Progenitor cell of endocrine pancreas (in vitro differentiated cells): ENCODE measurements around the gene TLE1. TPM values are rescaled to one million over a fixed set of nuclear protein-coding genes. Genes with fewer than 3 reads are reported as not detected.

Source experiments
- DNase-seq: peaks from one replicate; pipeline ENCODE4 v3.0.0; 2021; ENCODE audit warnings: low spot score; ENCODE audit not compliant: unreplicated experiment
- H3K27ac Mint-ChIP-seq: 2 replicates; pipeline ENCODE4 v1.8.0; 2021; ENCODE audit warnings: mild to moderate bottlenecking, moderate library complexity, mixed read lengths
- H3K27me3 Mint-ChIP-seq: 2 replicates; pipeline ENCODE4 v1.8.0; 2021; ENCODE audit warnings: mixed read lengths
- H3K36me3 Mint-ChIP-seq: 2 replicates; pipeline ENCODE4 v1.8.0; 2022; ENCODE audit warnings: mixed read lengths; ENCODE audit not compliant: insufficient read depth
- H3K4me1 Mint-ChIP-seq: 2 replicates; pipeline ENCODE4 v1.8.0; 2021; ENCODE audit warnings: low read depth, mixed read lengths
- H3K4me3 Mint-ChIP-seq: 2 replicates; pipeline ENCODE4 v1.8.0; 2021; ENCODE audit warnings: low read depth, mild to moderate bottlenecking, moderate library complexity, mixed read lengths
- H3K9me3 Mint-ChIP-seq: 2 replicates; pipeline ENCODE4 v1.8.0; 2021; ENCODE audit warnings: low read depth, mixed read lengths
- total RNA-seq: library from RNA; stranded (reverse); gene quantifications from 2 replicates; pipeline ENCODE4 v1.2.1, GENCODE V29; 2021
- TF ChIP-seq, protein P1 (sequence below): fragments of 200-600 bp; sonication (generic); IDR thresholded peaks from one replicate; pipeline ENCODE4 v1.5.0; 2021; ENCODE audit warnings: antibody characterized with exemption, mild to moderate bottlenecking; ENCODE audit not compliant: unreplicated experiment

The TLE1 gene
- total RNA-seq, 1 donor from 2014 or later, result 68.7 TPM

DNA sequence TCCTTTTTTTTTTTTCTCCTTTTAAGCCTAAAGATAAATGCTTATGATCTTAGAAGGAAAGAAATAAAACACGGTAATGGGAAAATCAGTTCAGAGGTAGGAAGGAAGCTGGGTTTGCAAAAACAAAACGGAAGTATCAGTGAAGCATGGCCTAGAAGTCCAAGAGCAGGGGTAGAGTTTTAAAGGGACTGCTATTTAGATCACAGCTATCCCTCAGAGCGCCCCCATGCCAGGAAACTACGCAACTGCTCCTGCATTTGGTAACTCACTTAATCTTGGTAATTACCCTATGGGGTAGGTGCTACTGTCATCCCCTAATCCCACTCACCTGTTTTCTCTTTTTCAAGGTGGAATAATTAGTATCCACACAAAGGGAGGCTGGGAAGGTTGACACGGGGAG is 16.0 kb downstream of the TLE1 start:
- Mint-ChIP-seq H3K4me1 (peaks cover 33% of the 10 kb centered on the region), H3K4me3 (no peak overlapping the region), H3K36me3 (peaks cover 45% of the 10 kb centered on the region), H3K27ac (no peak overlapping the region), H3K9me3 (no peaks in the 10 kb centered on the region), H3K27me3 (no peaks in the 10 kb centered on the region)
- TF ChIP-seq, protein P1, sequence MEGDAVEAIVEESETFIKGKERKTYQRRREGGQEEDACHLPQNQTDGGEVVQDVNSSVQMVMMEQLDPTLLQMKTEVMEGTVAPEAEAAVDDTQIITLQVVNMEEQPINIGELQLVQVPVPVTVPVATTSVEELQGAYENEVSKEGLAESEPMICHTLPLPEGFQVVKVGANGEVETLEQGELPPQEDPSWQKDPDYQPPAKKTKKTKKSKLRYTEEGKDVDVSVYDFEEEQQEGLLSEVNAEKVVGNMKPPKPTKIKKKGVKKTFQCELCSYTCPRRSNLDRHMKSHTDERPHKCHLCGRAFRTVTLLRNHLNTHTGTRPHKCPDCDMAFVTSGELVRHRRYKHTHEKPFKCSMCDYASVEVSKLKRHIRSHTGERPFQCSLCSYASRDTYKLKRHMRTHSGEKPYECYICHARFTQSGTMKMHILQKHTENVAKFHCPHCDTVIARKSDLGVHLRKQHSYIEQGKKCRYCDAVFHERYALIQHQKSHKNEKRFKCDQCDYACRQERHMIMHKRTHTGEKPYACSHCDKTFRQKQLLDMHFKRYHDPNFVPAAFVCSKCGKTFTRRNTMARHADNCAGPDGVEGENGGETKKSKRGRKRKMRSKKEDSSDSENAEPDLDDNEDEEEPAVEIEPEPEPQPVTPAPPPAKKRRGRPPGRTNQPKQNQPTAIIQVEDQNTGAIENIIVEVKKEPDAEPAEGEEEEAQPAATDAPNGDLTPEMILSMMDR, result no peak
- DNase-seq, result no peak

DNA sequence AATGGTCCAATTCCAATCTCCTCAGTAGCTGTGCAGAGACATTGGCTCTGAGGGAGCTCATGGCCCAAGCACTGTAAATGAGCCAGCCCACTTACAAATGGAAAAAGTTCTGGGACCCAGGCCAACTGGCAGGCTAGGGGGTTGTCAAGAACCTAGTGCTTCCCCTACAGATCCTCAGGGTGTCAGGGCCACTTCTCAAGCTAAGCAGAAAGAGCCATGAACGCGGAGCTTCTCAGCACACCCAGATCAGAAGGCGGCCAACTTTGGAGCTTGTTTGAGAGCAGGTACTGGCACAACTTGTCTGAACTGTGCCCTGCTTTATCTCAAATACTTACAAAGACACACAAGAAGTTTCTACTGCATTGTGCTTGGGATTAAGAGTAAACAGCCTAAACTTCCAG is 17.5 kb downstream of the TLE1 start:
- H3K4me1 Mint-ChIP-seq, result peaks cover 35% of the 10 kb centered on the region
- TF ChIP-seq, protein P1, result no peak
- H3K27ac Mint-ChIP-seq, result no peak overlapping the region
- DNase-seq, result no peak
- no peaks in the 10 kb centered on the region for H3K9me3 Mint-ChIP-seq
- no peak overlapping the region for H3K4me3 Mint-ChIP-seq
- peaks cover 39% of the 10 kb centered on the region for H3K36me3 Mint-ChIP-seq
- no peaks in the 10 kb centered on the region for H3K27me3 Mint-ChIP-seq

DNA sequence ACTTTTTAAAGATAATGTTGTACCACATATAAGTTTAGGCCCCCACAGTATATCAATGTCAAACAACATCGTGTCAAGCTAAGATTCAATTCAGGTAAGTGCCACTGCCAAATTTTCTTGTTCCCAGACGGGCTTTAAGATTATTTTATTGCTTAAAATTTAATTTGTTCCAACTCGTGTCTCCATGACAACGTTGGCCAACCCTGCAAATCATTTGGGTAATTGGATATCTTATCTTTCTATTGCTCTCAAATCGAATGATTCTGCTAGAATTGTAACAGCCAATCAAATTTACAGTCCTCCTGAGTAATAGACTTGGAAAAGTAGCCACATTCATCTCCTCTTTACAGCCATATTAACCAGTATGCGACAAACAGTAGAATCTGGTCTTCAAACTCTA is 19.5 kb downstream of the TLE1 start:
- Mint-ChIP-seq H3K27ac (no peak overlapping the region), H3K4me1 (peaks cover 48% of the 10 kb centered on the region), H3K36me3 (peaks cover 26% of the 10 kb centered on the region), H3K27me3 (no peaks in the 10 kb centered on the region), H3K4me3 (no peak overlapping the region), H3K9me3 (no peaks in the 10 kb centered on the region)
- no peak for DNase-seq
- TF ChIP-seq, protein P1, result no peak

DNA sequence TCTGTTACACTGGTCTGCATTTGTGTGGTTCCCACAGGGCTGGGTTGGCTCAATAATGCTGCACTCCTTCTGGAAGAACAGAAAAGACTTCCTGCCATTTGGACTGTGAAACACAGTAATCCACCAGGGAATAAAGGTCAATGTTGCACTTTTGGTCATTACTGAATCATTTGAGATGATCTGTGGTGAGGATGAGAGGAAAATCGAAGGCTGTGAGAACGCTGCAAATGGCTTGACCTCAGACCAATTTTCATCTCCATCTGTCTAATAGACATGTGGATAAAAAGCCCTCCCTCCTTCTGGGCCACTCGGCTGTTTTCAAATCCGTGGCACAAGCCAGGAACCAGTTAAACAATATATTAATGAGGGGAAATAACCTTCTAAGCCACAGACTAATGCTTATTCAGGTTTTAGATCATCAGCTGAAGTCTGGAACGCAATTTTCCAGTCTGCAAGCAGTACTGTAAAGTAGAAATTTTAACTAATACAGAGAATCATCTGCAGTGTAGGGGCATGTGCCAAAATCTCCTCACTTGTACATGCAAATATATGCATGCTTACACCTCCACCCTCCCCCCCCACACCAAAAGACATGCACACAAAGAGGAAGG is 20.2 kb downstream of the TLE1 start:
- H3K4me1 Mint-ChIP-seq, result peaks cover 46% of the 10 kb centered on the region
- no peak for DNase-seq
- TF ChIP-seq, protein P1, result no peak
- peaks cover 26% of the 10 kb centered on the region for H3K36me3 Mint-ChIP-seq
- no peak overlapping the region for H3K27ac Mint-ChIP-seq
- H3K9me3 Mint-ChIP-seq, result no peaks in the 10 kb centered on the region
- no peaks in the 10 kb centered on the region for H3K27me3 Mint-ChIP-seq
- no peak overlapping the region for H3K4me3 Mint-ChIP-seq

DNA sequence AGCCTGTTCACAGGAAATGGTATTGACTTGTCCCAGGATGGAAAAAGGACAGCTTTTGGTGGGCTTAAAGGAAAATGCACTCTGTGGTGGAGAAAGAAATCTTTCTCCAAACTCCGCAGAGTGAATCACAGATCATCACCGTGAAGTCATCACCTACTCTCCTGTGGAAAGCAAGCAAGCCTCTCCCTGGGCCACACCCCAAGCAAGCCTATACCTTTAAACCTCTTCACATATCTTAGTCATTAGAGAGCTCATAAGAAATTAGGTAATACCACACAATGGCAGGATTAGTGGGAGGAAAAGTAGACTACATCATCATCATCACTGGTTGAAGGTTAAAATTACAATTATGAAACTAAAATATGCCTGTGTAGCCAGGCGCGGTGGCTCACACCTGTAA is 23.2 kb downstream of the TLE1 start:
- no peak for DNase-seq
- no peak overlapping the region for H3K4me3 Mint-ChIP-seq
- peak overlapping the region; percentile 6 for H3K27ac Mint-ChIP-seq
- no peaks in the 10 kb centered on the region for H3K9me3 Mint-ChIP-seq
- peaks cover 40% of the 10 kb centered on the region for H3K4me1 Mint-ChIP-seq
- H3K27me3 Mint-ChIP-seq, result no peaks in the 10 kb centered on the region
- peaks cover 26% of the 10 kb centered on the region for H3K36me3 Mint-ChIP-seq
- TF ChIP-seq, protein P1, result no peak
